ENCODE data around the gene FUT6. TPM values are rescaled to one million over a fixed set of nuclear protein-coding genes. Genes with fewer than 3 reads are reported as not detected.

Gene FUT6
- total and polyA plus RNA-seq, 2 donors (not counting 1 experiment from before 2014, with no cell fraction given) = not detected

- no peaks in the 10 kb centered on the region for H3K36me3 ChIP-seq (ENCODE audit: control insufficient read depth, insufficient read depth, low read length)
- no peaks in the 10 kb centered on the region for H3K79me2 ChIP-seq (ENCODE audit: control insufficient read depth, insufficient read depth, low read length)
- no peak overlapping the region for H3K27ac ChIP-seq (ENCODE audit: insufficient read depth, low read length)
- H4K20me1 ChIP-seq (ENCODE audit: control insufficient read depth, extremely low read depth, insufficient read depth, low read length) = no peaks in the 10 kb centered on the region
- no peak for DNase-seq (ENCODE audit: low read depth in 2 of 2)
- no peaks in the 10 kb centered on the region for H3K9me3 ChIP-seq (ENCODE audit: control insufficient read depth, insufficient read depth, low read depth, low read length)
- H3K4me2 ChIP-seq (ENCODE audit: extremely low read depth, insufficient read depth, low read length) = no peak overlapping the region
- no peak overlapping the region for H3K9ac ChIP-seq (ENCODE audit: insufficient read depth, low read length)
- H3K27me3 ChIP-seq (ENCODE audit: control insufficient read depth, insufficient read depth, low read length) = no peaks in the 10 kb centered on the region
- no peaks in the 10 kb centered on the region for H3K4me1 ChIP-seq (ENCODE audit: control insufficient read depth, extremely low read depth, insufficient read depth, low read length)
- H3K4me3 ChIP-seq (replicated peaks in 1 of 4; ENCODE audit: control extremely low read depth in 1 of 4, insufficient read depth in 1 of 4, low read depth in 3 of 4, low read length in 4 of 4) = no peak overlapping the region
- H2AFZ ChIP-seq (ENCODE audit: low read length) = no peak overlapping the region
- no peak for TF ChIP-seq EZH2 (IDR thresholded peaks at IDR 0.05; ENCODE audit: low read length, missing control alignments)
- TF ChIP-seq, protein P1, sequence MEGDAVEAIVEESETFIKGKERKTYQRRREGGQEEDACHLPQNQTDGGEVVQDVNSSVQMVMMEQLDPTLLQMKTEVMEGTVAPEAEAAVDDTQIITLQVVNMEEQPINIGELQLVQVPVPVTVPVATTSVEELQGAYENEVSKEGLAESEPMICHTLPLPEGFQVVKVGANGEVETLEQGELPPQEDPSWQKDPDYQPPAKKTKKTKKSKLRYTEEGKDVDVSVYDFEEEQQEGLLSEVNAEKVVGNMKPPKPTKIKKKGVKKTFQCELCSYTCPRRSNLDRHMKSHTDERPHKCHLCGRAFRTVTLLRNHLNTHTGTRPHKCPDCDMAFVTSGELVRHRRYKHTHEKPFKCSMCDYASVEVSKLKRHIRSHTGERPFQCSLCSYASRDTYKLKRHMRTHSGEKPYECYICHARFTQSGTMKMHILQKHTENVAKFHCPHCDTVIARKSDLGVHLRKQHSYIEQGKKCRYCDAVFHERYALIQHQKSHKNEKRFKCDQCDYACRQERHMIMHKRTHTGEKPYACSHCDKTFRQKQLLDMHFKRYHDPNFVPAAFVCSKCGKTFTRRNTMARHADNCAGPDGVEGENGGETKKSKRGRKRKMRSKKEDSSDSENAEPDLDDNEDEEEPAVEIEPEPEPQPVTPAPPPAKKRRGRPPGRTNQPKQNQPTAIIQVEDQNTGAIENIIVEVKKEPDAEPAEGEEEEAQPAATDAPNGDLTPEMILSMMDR (conservative IDR thresholded peaks at IDR 0.05 in 1 of 2, IDR thresholded peaks at IDR 0.05 in 1 of 2; ENCODE audit: low read depth in 1 of 2, low read length in 2 of 2) = no peak
Observed at GRCh38 chr19:5865772-5866171, 26.3 kb upstream of the FUT6 start.

- Histone ChIP-seq H3K4me3 (replicated peaks in 1 of 4; ENCODE audit: control extremely low read depth in 1 of 4, insufficient read depth in 1 of 4, low read depth in 3 of 4, low read length in 4 of 4) (no peak overlapping the region), H3K27me3 (ENCODE audit: control insufficient read depth, insufficient read depth, low read length) (no peaks in the 10 kb centered on the region), H4K20me1 (ENCODE audit: control insufficient read depth, extremely low read depth, insufficient read depth, low read length) (no peaks in the 10 kb centered on the region), H3K9me3 (ENCODE audit: control insufficient read depth, insufficient read depth, low read depth, low read length) (no peaks in the 10 kb centered on the region), H3K27ac (ENCODE audit: insufficient read depth, low read length) (no peak overlapping the region), H3K9ac (ENCODE audit: insufficient read depth, low read length) (no peak overlapping the region), H3K79me2 (ENCODE audit: control insufficient read depth, insufficient read depth, low read length) (no peaks in the 10 kb centered on the region), H3K4me1 (ENCODE audit: control insufficient read depth, extremely low read depth, insufficient read depth, low read length) (no peaks in the 10 kb centered on the region), H2AFZ (ENCODE audit: low read length) (no peak overlapping the region), H3K36me3 (ENCODE audit: control insufficient read depth, insufficient read depth, low read length) (no peaks in the 10 kb centered on the region), H3K4me2 (ENCODE audit: extremely low read depth, insufficient read depth, low read length) (no peak overlapping the region)
- no peak for DNase-seq (ENCODE audit: low read depth in 2 of 2)
- TF ChIP-seq, protein P1 (conservative IDR thresholded peaks at IDR 0.05 in 1 of 2, IDR thresholded peaks at IDR 0.05 in 1 of 2; ENCODE audit: low read depth in 1 of 2, low read length in 2 of 2) = no peak
- no peak for TF ChIP-seq EZH2 (IDR thresholded peaks at IDR 0.05; ENCODE audit: low read length, missing control alignments)
Observed at GRCh38 chr19:5864725-5865486, 25.4 kb upstream of the FUT6 start.

- Histone ChIP-seq H3K4me3 (replicated peaks in 1 of 4; ENCODE audit: control extremely low read depth in 1 of 4, insufficient read depth in 1 of 4, low read depth in 3 of 4, low read length in 4 of 4) (no peak overlapping the region), H3K79me2 (ENCODE audit: control insufficient read depth, insufficient read depth, low read length) (no peaks in the 10 kb centered on the region), H3K9ac (ENCODE audit: insufficient read depth, low read length) (no peak overlapping the region), H3K4me1 (ENCODE audit: control insufficient read depth, extremely low read depth, insufficient read depth, low read length) (no peaks in the 10 kb centered on the region), H3K9me3 (ENCODE audit: control insufficient read depth, insufficient read depth, low read depth, low read length) (no peaks in the 10 kb centered on the region), H3K27ac (ENCODE audit: insufficient read depth, low read length) (no peak overlapping the region), H2AFZ (ENCODE audit: low read length) (no peak overlapping the region), H3K27me3 (ENCODE audit: control insufficient read depth, insufficient read depth, low read length) (no peaks in the 10 kb centered on the region), H4K20me1 (ENCODE audit: control insufficient read depth, extremely low read depth, insufficient read depth, low read length) (no peaks in the 10 kb centered on the region), H3K4me2 (ENCODE audit: extremely low read depth, insufficient read depth, low read length) (no peak overlapping the region), H3K36me3 (ENCODE audit: control insufficient read depth, insufficient read depth, low read length) (no peaks in the 10 kb centered on the region)
- no peak for DNase-seq (ENCODE audit: low read depth in 2 of 2)
- no peak for TF ChIP-seq EZH2 (IDR thresholded peaks at IDR 0.05; ENCODE audit: low read length, missing control alignments)
- TF ChIP-seq, protein P1 (conservative IDR thresholded peaks at IDR 0.05 in 1 of 2, IDR thresholded peaks at IDR 0.05 in 1 of 2; ENCODE audit: low read depth in 1 of 2, low read length in 2 of 2) = no peak
Observed at GRCh38 chr19:5864013-5864720, 24.7 kb upstream of the FUT6 start.
